Subcutaneous adipose tissue (tissue), 4 donors: ENCODE results near the gene MLIP. TPM values are rescaled to one million over a fixed set of nuclear protein-coding genes. Genes with fewer than 3 reads are reported as not detected.

ENCODE experiments used
- CTCF ChIP-seq: fragments of 450-650 bp; IDR thresholded peaks from one replicate; pipeline ENCODE4 v1.5.1; 2016; ENCODE audit warnings: low read depth, mild to moderate bottlenecking, control low read depth, antibody characterized with exemption, moderate library complexity
- total RNA-seq, 4 donors: library from RNA; depleted of rRNA; stranded (reverse); fragments of >200 nt; gene quantifications; one replicate each; pipeline ENCODE4 v1.1.0, GENCODE V29; 2016

MLIP gene
- total RNA-seq, 4 donors from 2014 or later = 0.51 to 10.1 (median 4.6) TPM

- TF ChIP-seq CTCF = no peak
These were observed 24.8 kb upstream of the MLIP start for GRCh38 chr6:54086439-54086838.

- no peak for TF ChIP-seq CTCF
These were observed 23.5 kb upstream of the MLIP start for GRCh38 chr6:54087721-54088120.

- TF ChIP-seq CTCF = no peak
These were observed 17.8 kb upstream of the MLIP start for GRCh38 chr6:54093326-54093948.

- no peak for TF ChIP-seq CTCF
These were observed 16.9 kb upstream of the MLIP start for GRCh38 chr6:54094293-54094692.

- no peak for TF ChIP-seq CTCF
These were observed 16.5 kb upstream of the MLIP start for GRCh38 chr6:54094786-54095185.

GRCh38 chr6:54095723-54096122 is 15.5 kb upstream of the MLIP start:
- no peak for TF ChIP-seq CTCF

GRCh38 chr6:54096811-54097210 is 14.4 kb upstream of the MLIP start:
- TF ChIP-seq CTCF = no peak
